PC-3 (cell line): ENCODE data around the gene CIROP. TPM values are rescaled to one million over a fixed set of nuclear protein-coding genes. Genes with fewer than 3 reads are reported as not detected.
"Not testable (repeated sequence)": the region's sequence is repeated elsewhere in the genome, so short reads cannot be mapped to it uniquely, and the experiment has no call there.

Experiments used
- ATAC-seq: fragments of 200-7000 bp; cut with Tn5 transposase; 2 replicates; pipeline ENCODE4 v1.9.1; 2020; ENCODE audit warnings: mild to moderate bottlenecking, moderate library complexity
- BruUV-seq: library from RNA; stranded (reverse); fragments of 400-500 nt; replicated peaks from 2 replicates; lab custom pipeline; 2021; lab: Mats Ljungman, UMichigan
- CTCF ChIA-PET: fragments of 300-600 bp; sonication (Branson Sonifier 250); formaldehyde crosslinking; loops from one replicate; lab custom pipeline; 2022; ENCODE audit warnings: antibody characterized with exemption; lab: Charles Lee
- POLR2A ChIA-PET: fragments of 300-600 bp; sonication (Branson Sonifier 250); formaldehyde crosslinking; loops from one replicate; lab custom pipeline; 2022; ENCODE audit warnings: antibody characterized with exemption; ENCODE audit not compliant: unreplicated experiment; lab: Charles Lee
- DNase-seq: peaks from one replicate; pipeline ENCODE4 v3.0.0-alpha.2; 2015
- H2AFZ ChIP-seq: fragments of 300-600 bp; sonication (generic); 2 replicates; pipeline ENCODE4 v1.6.0; 2016; ENCODE audit warnings: antibody characterized with exemption, low read length
- H3F3A ChIP-seq: fragments of 300-600 bp; sonication (generic); one replicate; pipeline ENCODE4 v1.6.0; 2017; ENCODE audit warnings: antibody characterized with exemption, low read length, control low read depth, mild to moderate bottlenecking; ENCODE audit not compliant: unreplicated experiment
- H3K27ac ChIP-seq: fragments of 300-600 bp; sonication (generic); 2 replicates; pipeline ENCODE4 v1.5.1; 2016; ENCODE audit warnings: mild to moderate bottlenecking, low read length
- H3K27me3 ChIP-seq: fragments of 300-600 bp; sonication (generic); 2 replicates; pipeline ENCODE4 v1.6.1; 2016; ENCODE audit warnings: low read length, mixed read lengths
- H3K36me3 ChIP-seq: fragments of 300-600 bp; sonication (generic); 2 replicates; pipeline ENCODE4 v1.6.1; 2016; ENCODE audit warnings: low read depth, mixed run types, low read length, mixed read lengths
- H3K4me1 ChIP-seq: fragments of 300-600 bp; sonication (generic); 2 replicates; pipeline ENCODE4 v1.5.1; 2016; ENCODE audit warnings: low read length; ENCODE audit not compliant: insufficient read depth
- H3K4me2 ChIP-seq: fragments of 300-600 bp; sonication (generic); 2 replicates; pipeline ENCODE4 v1.6.0; 2016; ENCODE audit warnings: low read length
- H3K4me3 ChIP-seq: fragments of 300-600 bp; sonication (generic); 2 replicates; pipeline ENCODE4 v1.5.1; 2016; ENCODE audit warnings: mild to moderate bottlenecking, low read length, mixed read lengths
- H3K79me2 ChIP-seq: fragments of 300-600 bp; sonication (generic); 2 replicates; pipeline ENCODE4 v1.6.1; 2017; ENCODE audit warnings: low read length, mixed read lengths
- H3K9ac ChIP-seq: fragments of 300-600 bp; sonication (generic); 2 replicates; pipeline ENCODE4 v1.6.0; 2016; ENCODE audit warnings: mild to moderate bottlenecking, low read length
- H3K9me2 ChIP-seq: fragments of 300-600 bp; sonication (generic); replicated peaks from 2 replicates; pipeline ENCODE4 v1.6.1; 2016; ENCODE audit warnings: mixed run types, low read length, mixed read lengths
- H3K9me3 ChIP-seq: fragments of 300-600 bp; sonication (generic); 2 replicates; pipeline ENCODE4 v1.6.1; 2016; ENCODE audit warnings: low read length, mixed read lengths
- H4K20me1 ChIP-seq: fragments of 300-600 bp; sonication (generic); 2 replicates; pipeline ENCODE4 v1.6.1; 2016; ENCODE audit warnings: low read length, mixed read lengths
- CTCF ChIP-seq: fragments of 300-600 bp; sonication (generic); conservative IDR thresholded peaks from 2 replicates; pipeline ENCODE4 v1.5.1; 2017; ENCODE audit warnings: antibody characterized with exemption, low read depth, mild to moderate bottlenecking, low read length
- EZH2 ChIP-seq: fragments of 300-600 bp; sonication (generic); IDR thresholded peaks from one replicate; pipeline ENCODE4 v1.6.1; 2017; ENCODE audit warnings: antibody characterized with exemption, mild to moderate bottlenecking, low read length; ENCODE audit not compliant: unreplicated experiment
- EZH2phosphoT487 ChIP-seq: fragments of 300-600 bp; sonication (generic); IDR thresholded peaks from 2 replicates; pipeline ENCODE4 v1.6.1; 2018; ENCODE audit warnings: mild to moderate bottlenecking, antibody characterized with exemption, low read length, borderline replicate concordance
- intact Hi-C: fragments of 100-400 bp; cut with micrococcal nuclease; formaldehyde crosslinking; loops from 2 replicates; pipeline ENCODE4 v1.9.0; 2023
- total RNA-seq: library from RNA; depleted of rRNA; stranded (reverse); fragments of >200 nt; gene quantifications from 2 replicates; pipeline ENCODE4 v1.2.3, GENCODE V29; 2014

Gene CIROP
- total RNA-seq, 1 experiment from 2014 or later, result not detected

- Histone ChIP-seq H3K27ac (no peak overlapping the region), H3K9me2 (no peaks in the 10 kb centered on the region), H3K9me3 (no peaks in the 10 kb centered on the region), H3K4me1 (peaks cover 10% of the 10 kb centered on the region), H3K4me2 (no peak overlapping the region), H3K4me3 (no peak overlapping the region), H2AFZ (no peak overlapping the region), H4K20me1 (no peaks in the 10 kb centered on the region), H3K79me2 (no peaks in the 10 kb centered on the region), H3F3A (no peaks in the 10 kb centered on the region), H3K36me3 (no peaks in the 10 kb centered on the region), H3K9ac (no peak overlapping the region), H3K27me3 (peaks cover 22% of the 10 kb centered on the region)
- BruUV-seq, result no TSS peak
- ChIA-PET CTCF (interaction anchor here (0.5 to 3.5 kb wide), 4 partner anchors 41 to 984 kb away, joined by 3 to 31 read pairs (median 4); partner anchors contain the start of gene PCK2), POLR2A (no interaction called here)
- no peak for ATAC-seq
- no peak for DNase-seq
- TF ChIP-seq EZH2phosphoT487, result no peak
- no peak for TF ChIP-seq CTCF
- TF ChIP-seq EZH2, result no peak
- intact Hi-C loops, result loop anchor here (1.0 to 5.0 kb wide), 4 partner anchors 33 to 122 kb away; no protein-coding TSS in a partner anchor
Observed at GRCh38 chr14:23109769-23110168, 5.0 kb upstream of the CIROP start.

GRCh38 chr14:23108169-23108568 lies 3.4 kb upstream of the CIROP start:
- not testable (repeated sequence) for H3K9me2 ChIP-seq, DNase-seq, BruUV-seq, H3K4me3 ChIP-seq, H4K20me1 ChIP-seq, H2AFZ ChIP-seq, H3K79me2 ChIP-seq, H3K9ac ChIP-seq, ATAC-seq, H3F3A ChIP-seq, H3K4me1 ChIP-seq, H3K9me3 ChIP-seq, H3K4me2 ChIP-seq, H3K36me3 ChIP-seq, H3K27ac ChIP-seq
- CTCF ChIA-PET, result interaction anchor here (1.0 to 3.5 kb wide), 3 partner anchors 31 to 114 kb away, joined by 4 to 31 read pairs (median 9); no protein-coding TSS in a partner anchor
- POLR2A ChIA-PET, result interaction anchor here (0.7 kb wide), 1 partner anchor 1794 kb away, joined by 3 read pairs; no protein-coding TSS in a partner anchor
- intact Hi-C loops, result loop anchor here (2.0 to 5.0 kb wide), 2 partner anchors 31 to 121 kb away; no protein-coding TSS in a partner anchor
- peaks cover 22% of the 10 kb centered on the region for H3K27me3 ChIP-seq

GRCh38 chr14:23107620-23108019 lies 2.8 kb upstream of the CIROP start:
- H3K9ac ChIP-seq, ATAC-seq, H3K4me2 ChIP-seq, H2AFZ ChIP-seq, H3K9me2 ChIP-seq, H3F3A ChIP-seq, H3K4me1 ChIP-seq, H3K4me3 ChIP-seq, H4K20me1 ChIP-seq, CTCF ChIA-PET, POLR2A ChIA-PET, H3K36me3 ChIP-seq, H3K27ac ChIP-seq, DNase-seq, BruUV-seq, H3K79me2 ChIP-seq, H3K9me3 ChIP-seq: not testable (repeated sequence)
- H3K27me3 ChIP-seq, result peaks cover 22% of the 10 kb centered on the region
- intact Hi-C loops, result loop anchor here (2.0 to 5.0 kb wide), 2 partner anchors 31 to 120 kb away; no protein-coding TSS in a partner anchor

- DNase-seq (no peak), ATAC-seq (no peak)
- Histone ChIP-seq H3K27ac (no peak overlapping the region), H3K36me3 (no peaks in the 10 kb centered on the region), H3K4me3 (no peak overlapping the region), H3K4me2 (no peak overlapping the region), H2AFZ (no peak overlapping the region), H3K4me1 (no peaks in the 10 kb centered on the region), H4K20me1 (no peaks in the 10 kb centered on the region), H3K27me3 (peaks cover 16% of the 10 kb centered on the region), H3K9me2 (no peaks in the 10 kb centered on the region), H3K79me2 (no peaks in the 10 kb centered on the region), H3K9me3 (no peaks in the 10 kb centered on the region), H3F3A (no peaks in the 10 kb centered on the region), H3K9ac (no peak overlapping the region)
- POLR2A ChIA-PET, result no interaction called here
- intact Hi-C loops, result loop anchor here (5.0 kb wide), 1 partner anchor 119 kb away; no protein-coding TSS in a partner anchor
- CTCF ChIA-PET, result no interaction called here
- no peak for TF ChIP-seq EZH2
- no peak for TF ChIP-seq CTCF
- TF ChIP-seq EZH2phosphoT487, result no peak
- no TSS peak for BruUV-seq
Observed at GRCh38 chr14:23106747-23107045, 1.9 kb upstream of the CIROP start.
